ENCODE data around the gene KLHDC3. TPM values are rescaled to one million over a fixed set of nuclear protein-coding genes. Genes with fewer than 3 reads are reported as not detected.

The KLHDC3 gene
- total and polyA plus RNA-seq, 9 of the 15 experiments (the other 6 are each of a cell fraction or from before 2014, with no cell fraction given): 4.5 to 171 (median 107) TPM

DNA sequence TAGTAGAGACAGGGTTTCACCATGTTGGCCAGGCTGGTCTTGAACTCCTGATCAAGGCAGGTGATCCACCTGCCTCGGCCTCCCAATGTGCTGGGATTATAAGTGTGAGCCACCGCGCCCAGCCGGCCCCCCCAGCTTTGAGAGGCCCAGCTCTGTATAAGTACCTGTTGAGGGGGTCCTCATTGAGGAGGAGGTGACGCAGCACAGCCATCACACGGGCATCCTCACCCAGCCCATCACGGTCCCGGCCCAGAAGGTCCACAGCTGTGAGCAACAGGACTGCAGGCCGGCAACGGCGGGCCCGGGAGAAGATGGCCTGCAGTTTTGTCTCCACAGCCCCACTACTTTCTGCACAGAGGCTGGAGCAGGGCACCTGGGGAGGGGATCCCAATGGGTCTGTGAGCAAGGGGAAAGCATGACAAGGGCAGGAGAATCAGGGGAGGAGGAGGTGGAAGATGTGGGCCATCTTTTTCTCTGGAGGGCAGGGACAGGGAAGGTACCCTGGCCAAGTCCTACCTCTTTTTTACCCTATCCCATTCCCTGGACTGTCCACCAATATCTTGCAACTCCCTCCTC lies 45.8 kb upstream of the KLHDC3 start:
- CTCF ChIA-PET (ENCODE audit: low intra/inter-chr PET ratio): no interaction called here
- in situ Hi-C loops (cut with MboI) (no loop called here), intact Hi-C loops (cut with micrococcal nuclease) (no loop called here)
- Histone ChIP-seq H3K4me2 (ENCODE audit: insufficient read depth, low read length) (no peak overlapping the region), H3K36me3 (ENCODE audit: control insufficient read depth, insufficient read depth, low read length) (peaks cover 55% of the 10 kb centered on the region; the same call in 2 of the 3 replicates), H3K4me1 (replicated peaks in 1 of 2; ENCODE audit: control insufficient read depth in 2 of 2, insufficient read depth in 2 of 2, low read length in 2 of 2) (peaks cover 12 to 22% of the 10 kb centered on the region in 2 experiments), H3K9ac (ENCODE audit: insufficient read depth in 1 of 2, low read depth in 2 of 2, low read length in 2 of 2) (no peak overlapping the region; a peak in 1 of 4 replicates), H3K4me3 (no peak overlapping the region), H4K20me1 (replicated peaks; ENCODE audit: control insufficient read depth, insufficient read depth, low read length) (no peaks in the 10 kb centered on the region), H2AFZ (ENCODE audit: low read depth, low read length) (no peak overlapping the region), H3K27me3 (ENCODE audit: control insufficient read depth in 2 of 2, insufficient read depth in 2 of 2, low read length in 2 of 2) (no peaks in the 10 kb centered on the region), H3K9me1 (ENCODE audit: control insufficient read depth, insufficient read depth, low read length) (no peaks in the 10 kb centered on the region), H3K27ac (ENCODE audit: extremely low read depth, low read depth, low read length) (no peak overlapping the region), H3K9me3 (replicated peaks; ENCODE audit: control insufficient read depth, insufficient read depth, low read depth, low read length) (no peaks in the 10 kb centered on the region), H3K79me2 (ENCODE audit: control insufficient read depth, insufficient read depth, low read length) (no peaks in the 10 kb centered on the region)
- no peak for FAIRE-seq
- ATAC-seq: no peak
- no peak for TF ChIP-seq HLTF (IDR thresholded peaks at IDR 0.05)
- no peak for DNase-seq (ENCODE audit: extremely low read depth in 1 of 4, low spot score in 3 of 4)
- POLR2A ChIA-PET: interaction anchor here (0.6 to 0.7 kb wide), 3 partner anchors 11 to 505 kb away, joined by 3 read pairs; partner anchors contain the start of gene PEX6
- WGBS (ENCODE audit: insufficient coverage, low coverage, missing lambda C conversion rate): 89% methylated on average over 12 of the region's 12 CpGs
- BruUV-seq (replicated peaks): no TSS peak

DNA sequence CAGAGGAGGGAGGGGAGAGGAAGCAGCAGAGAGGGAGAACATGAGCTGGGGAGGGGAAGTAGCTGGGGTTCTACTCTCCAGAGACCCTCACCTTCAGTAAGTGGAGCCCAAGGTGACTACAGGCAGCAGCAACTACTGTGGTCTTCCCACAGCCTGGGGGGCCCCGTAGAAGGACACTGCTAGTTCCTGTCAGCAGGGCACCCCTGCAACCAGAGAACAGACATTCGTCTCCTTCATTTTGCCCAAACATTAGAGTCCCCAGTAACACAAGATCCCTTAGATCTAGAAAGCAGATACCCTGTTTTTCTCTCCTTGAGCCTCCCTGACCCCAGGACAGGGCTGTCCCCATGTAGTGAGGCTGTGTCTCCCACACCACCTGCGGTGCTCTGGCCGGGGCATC lies 45.3 kb upstream of the KLHDC3 start:
- TF ChIP-seq RFX1 (IDR thresholded peaks at IDR 0.05) (no peak), FOXA1 (IDR thresholded peaks at IDR 0.05; ENCODE audit: borderline replicate concordance) (no peak), TEAD1 (CRISPR knock-in tag; IDR thresholded peaks at IDR 0.05) (no peak), BACH1 (tag; IDR thresholded peaks at IDR 0.05) (no peak), TAF15 (IDR thresholded peaks at IDR 0.05; ENCODE audit: low read depth, low read length) (no peak), SMARCC2 (IDR thresholded peaks at IDR 0.05; ENCODE audit: low read depth) (no peak)
- TF ChIP-seq, protein P1, sequence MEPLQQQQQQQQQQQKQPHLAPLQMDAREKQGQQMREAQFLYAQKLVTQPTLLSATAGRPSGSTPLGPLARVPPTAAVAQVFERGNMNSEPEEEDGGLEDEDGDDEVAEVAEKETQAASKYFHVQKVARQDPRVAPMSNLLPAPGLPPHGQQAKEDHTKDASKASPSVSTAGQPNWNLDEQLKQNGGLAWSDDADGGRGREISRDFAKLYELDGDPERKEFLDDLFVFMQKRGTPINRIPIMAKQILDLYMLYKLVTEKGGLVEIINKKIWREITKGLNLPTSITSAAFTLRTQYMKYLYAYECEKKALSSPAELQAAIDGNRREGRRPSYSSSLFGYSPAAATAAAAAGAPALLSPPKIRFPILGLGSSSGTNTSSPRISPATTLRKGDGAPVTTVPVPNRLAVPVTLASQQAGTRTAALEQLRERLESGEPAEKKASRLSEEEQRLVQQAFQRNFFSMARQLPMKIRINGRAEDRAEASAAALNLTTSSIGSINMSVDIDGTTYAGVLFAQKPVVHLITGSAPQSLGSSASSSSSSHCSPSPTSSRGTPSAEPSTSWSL (CRISPR knock-in tag; IDR thresholded peaks at IDR 0.05; ENCODE audit: borderline replicate concordance): no peak
- ATAC-seq: no peak
- H3K4me1 ChIP-seq (replicated peaks in 1 of 2; ENCODE audit: control insufficient read depth in 2 of 2, insufficient read depth in 2 of 2, low read length in 2 of 2): peaks cover 12 to 22% of the 10 kb centered on the region in 2 experiments
- H3K36me3 ChIP-seq (ENCODE audit: control insufficient read depth, insufficient read depth, low read length): peaks cover 55% of the 10 kb centered on the region; the same call in 2 of the 3 replicates
- no peaks in the 10 kb centered on the region for H3K9me3 ChIP-seq (replicated peaks; ENCODE audit: control insufficient read depth, insufficient read depth, low read depth, low read length)
- H3K27me3 ChIP-seq (ENCODE audit: control insufficient read depth in 2 of 2, insufficient read depth in 2 of 2, low read length in 2 of 2): no peaks in the 10 kb centered on the region
- H4K20me1 ChIP-seq (replicated peaks; ENCODE audit: control insufficient read depth, insufficient read depth, low read length): no peaks in the 10 kb centered on the region
- intact Hi-C loops (cut with micrococcal nuclease): no loop called here
- BruUV-seq (replicated peaks): no TSS peak
- no peak overlapping the region for H2AFZ ChIP-seq (ENCODE audit: low read depth, low read length)
- CTCF ChIA-PET (ENCODE audit: low intra/inter-chr PET ratio): no interaction called here
- no peaks in the 10 kb centered on the region for H3K79me2 ChIP-seq (ENCODE audit: control insufficient read depth, insufficient read depth, low read length)
- no peak overlapping the region for H3K4me3 ChIP-seq
- H3K27ac ChIP-seq (ENCODE audit: extremely low read depth, low read depth, low read length): no peak overlapping the region
- POLR2A ChIA-PET: interaction anchor here (0.7 kb wide), 1 partner anchor 10 kb away, joined by 3 read pairs; the partner anchor contains the start of gene PEX6
- no peak for FAIRE-seq
- DNase-seq (ENCODE audit: extremely low read depth in 1 of 4, low spot score in 3 of 4): no peak
- in situ Hi-C loops (cut with MboI): no loop called here
- H3K9me1 ChIP-seq (ENCODE audit: control insufficient read depth, insufficient read depth, low read length): no peaks in the 10 kb centered on the region
- H3K4me2 ChIP-seq (ENCODE audit: insufficient read depth, low read length): no peak overlapping the region
- H3K9ac ChIP-seq (ENCODE audit: insufficient read depth in 1 of 2, low read depth in 2 of 2, low read length in 2 of 2): peak overlapping the region in 1 of 2 experiments; percentile 53; a peak in 1 of 4 replicates
- WGBS (ENCODE audit: insufficient coverage, low coverage, missing lambda C conversion rate): 68% methylated on average over 4 of the region's 4 CpGs
